ENCODE results near the gene USP4. TPM values are rescaled to one million over a fixed set of nuclear protein-coding genes. Genes with fewer than 3 reads are reported as not detected.

USP4 gene
- total and polyA plus RNA-seq, 8 donors, result 17.7 to 37.1 (median 22.9) TPM

- H3K4me1 ChIP-seq, result no peaks in the 10 kb centered on the region
Measured at GRCh38 chr3:49371946-49372345, 32.1 kb upstream of the USP4 start.

GRCh38 chr3:49370585-49371290, 30.9 kb upstream of the USP4 start:
- DNase-seq, result no peak
- no peak for TF ChIP-seq CTCF (IDR thresholded peaks at IDR 0.05)
- H3K27ac ChIP-seq, result no peak overlapping the region
- FAIRE-seq, result no peak
- no peak for ATAC-seq
- H3K9me3 ChIP-seq, result no peaks in the 10 kb centered on the region
- H3K4me3 ChIP-seq, result no peak overlapping the region
- no peaks in the 10 kb centered on the region for H3K4me1 ChIP-seq
- peaks cover 0 to 62% (median 0%) of the 10 kb centered on the region in 3 donors for H3K36me3 ChIP-seq
- intact Hi-C loops (cut with DNase I), result no loop called here
- no peaks in the 10 kb centered on the region for H3K27me3 ChIP-seq
- whole genome bisulfite sequencing, 2 donors, result 87 to 92% methylated on average over 6 of the region's 6 CpGs

More at GRCh38 chr3:49371946-49372345, 32.1 kb upstream of the USP4 start:
- no peaks in the 10 kb centered on the region for H3K9me3 ChIP-seq
- no peak for FAIRE-seq
- DNase-seq, result no peak
- ATAC-seq, result no peak
- intact Hi-C loops (cut with DNase I), result no loop called here
- no peak overlapping the region for H3K4me3 ChIP-seq
- peaks cover 0 to 51% (median 0%) of the 10 kb centered on the region in 3 donors for H3K36me3 ChIP-seq
- no peak overlapping the region for H3K27ac ChIP-seq
- no peaks in the 10 kb centered on the region for H3K27me3 ChIP-seq
- TF ChIP-seq CTCF (IDR thresholded peaks at IDR 0.05), result no peak

- Histone ChIP-seq H3K27me3 (no peaks in the 10 kb centered on the region), H3K36me3 (peaks cover 0 to 58% (median 10%) of the 10 kb centered on the region in 3 donors), H3K4me3 (no peak overlapping the region), H3K9me3 (no peaks in the 10 kb centered on the region), H3K27ac (no peak overlapping the region), H3K4me1 (peaks cover 0 to 12% (median 8%) of the 10 kb centered on the region in 3 donors)
- ATAC-seq (no peak), FAIRE-seq (no peak), DNase-seq (no peak)
- intact Hi-C loops (cut with DNase I), result no loop called here
- WGBS, 2 donors, result 83 to 84% methylated on average over 3 of the region's 3 CpGs
- TF ChIP-seq CTCF (IDR thresholded peaks at IDR 0.05), result no peak
Measured at GRCh38 chr3:49362561-49362960, 22.7 kb upstream of the USP4 start.

- no peak for FAIRE-seq
- no peak for ATAC-seq
- Histone ChIP-seq H3K9me3 (no peaks in the 10 kb centered on the region), H3K27me3 (no peaks in the 10 kb centered on the region), H3K4me3 (no peak overlapping the region), H3K27ac (no peak overlapping the region), H3K36me3 (peaks cover 0 to 34% (median 10%) of the 10 kb centered on the region in 3 donors), H3K4me1 (peaks cover 0 to 20% (median 8%) of the 10 kb centered on the region in 3 donors)
- intact Hi-C loops (cut with DNase I), result no loop called here
- WGBS, 2 donors, result 93 to 94% methylated on average over 2 of the region's 2 CpGs
- DNase-seq, result no peak
- TF ChIP-seq CTCF (IDR thresholded peaks at IDR 0.05), result no peak
Measured at GRCh38 chr3:49359623-49360022, 19.8 kb upstream of the USP4 start.

GRCh38 chr3:49358884-49359225, 19.0 kb upstream of the USP4 start:
- Histone ChIP-seq H3K27me3 (no peaks in the 10 kb centered on the region), H3K9me3 (no peaks in the 10 kb centered on the region), H3K27ac (peak overlapping the region; percentile 73 to 85 (median 82)), H3K4me1 (peaks cover 0 to 20% (median 8%) of the 10 kb centered on the region in 3 donors), H3K36me3 (peaks cover 0 to 34% (median 10%) of the 10 kb centered on the region in 3 donors), H3K4me3 (peak overlapping the region in 3 of 4 donors; percentile 54 to 76 (median 69))
- ATAC-seq (peak in 1 of 4 donors; percentile 1), DNase-seq (no peak), FAIRE-seq (no peak)
- 42 to 44% methylated on average over 3 of the region's 3 CpGs for WGBS, 2 donors
- TF ChIP-seq CTCF (IDR thresholded peaks at IDR 0.05), result no peak
- intact Hi-C loops (cut with DNase I), result no loop called here
